Hippocampal formation (tissue), 2 donors: ENCODE measurements around the gene PRDM7.
"Not testable (repeated sequence)": the region's sequence is repeated elsewhere in the genome, so short reads cannot be mapped to it uniquely, and the experiment has no call there.

ENCODE experiments used
- DNase-seq, 2 donors: peaks; one replicate each; lab custom pipeline; 2025; lab: John Stamatoyannopoulos, UW

Gene PRDM7

GRCh38 chr16:90077240-90077756 lies at the start of gene PRDM7:
PRDM7 (minus strand) TSS chr16:90077331; CDS start chr16:90075910, 1,421 bp downstream.
- peak; percentile 91 to 93 for DNase-seq

DNA sequence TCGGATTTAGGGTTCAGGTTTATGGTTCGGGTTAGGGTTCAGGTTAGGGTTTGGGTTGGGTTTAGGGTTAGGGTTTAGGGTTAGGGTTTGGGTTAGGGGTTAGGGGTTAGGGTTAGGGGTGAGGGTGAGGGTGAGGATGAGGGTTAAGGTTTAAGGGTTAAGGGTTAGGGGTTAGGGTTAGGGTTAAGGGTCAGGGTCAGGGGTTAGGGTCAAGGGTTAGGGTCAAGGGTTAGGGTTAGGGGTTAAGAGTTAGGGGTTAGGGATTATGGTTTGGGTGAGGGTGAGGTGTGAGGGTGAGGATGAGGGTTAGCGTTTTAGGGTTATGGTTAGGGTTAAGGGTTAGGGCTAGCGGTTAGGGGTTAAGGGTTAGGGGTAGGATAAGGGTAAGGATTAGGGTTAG lies 44.7 kb upstream of the PRDM7 start:
- not testable (repeated sequence) for DNase-seq

GRCh38 chr16:90107617-90108016 lies 30.5 kb upstream of the PRDM7 start:
- not testable (repeated sequence) for DNase-seq

DNA sequence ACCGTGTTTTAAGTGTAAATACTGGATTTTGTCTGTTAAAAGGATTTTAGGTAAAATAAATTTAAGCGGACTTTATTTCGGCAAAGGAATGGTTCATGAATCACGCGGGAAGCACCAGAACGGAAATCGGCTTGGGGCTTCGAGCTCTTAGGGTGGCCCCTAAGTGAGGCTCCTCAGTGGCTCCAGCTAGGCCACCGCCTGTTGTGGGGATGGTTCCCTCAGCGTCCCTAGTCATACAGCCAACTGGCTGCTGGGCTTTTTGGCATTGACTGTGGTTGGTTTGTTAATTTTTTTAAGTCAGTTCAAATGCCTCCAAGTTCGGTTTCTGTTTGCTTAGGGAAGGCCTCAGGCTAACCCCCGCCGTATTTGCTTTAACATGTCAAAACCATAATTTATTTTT lies 29.9 kb upstream of the PRDM7 start:
- DNase-seq = not testable (repeated sequence)

GRCh38 chr16:90106271-90106670 lies 29.1 kb upstream of the PRDM7 start:
- not testable (repeated sequence) for DNase-seq

DNA sequence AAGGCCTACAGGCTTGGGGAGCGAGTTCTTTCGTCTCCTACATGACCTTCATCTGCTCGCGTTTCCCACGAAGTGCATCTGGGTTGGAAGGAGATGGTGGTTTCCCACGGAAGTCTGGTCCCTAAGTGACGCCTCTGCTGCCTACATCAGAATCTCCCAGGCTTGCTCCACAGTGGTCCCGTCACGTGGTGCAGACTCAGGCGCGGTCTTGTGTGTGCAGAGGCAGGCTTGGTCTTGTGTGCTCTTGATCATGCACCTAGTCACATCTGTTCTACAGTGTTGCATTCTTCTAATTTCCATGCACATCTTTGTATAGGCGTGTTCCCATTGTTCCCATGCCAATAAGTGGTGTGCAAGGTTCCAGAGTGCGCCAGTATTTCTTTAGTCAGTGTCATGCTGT lies 27.6 kb upstream of the PRDM7 start:
- not testable (repeated sequence) for DNase-seq

- not testable (repeated sequence) for DNase-seq
Observed at GRCh38 chr16:90102086-90102884, 25.2 kb upstream of the PRDM7 start.

- DNase-seq = not testable (repeated sequence)
Observed at GRCh38 chr16:90101332-90101731, 24.2 kb upstream of the PRDM7 start.

DNA sequence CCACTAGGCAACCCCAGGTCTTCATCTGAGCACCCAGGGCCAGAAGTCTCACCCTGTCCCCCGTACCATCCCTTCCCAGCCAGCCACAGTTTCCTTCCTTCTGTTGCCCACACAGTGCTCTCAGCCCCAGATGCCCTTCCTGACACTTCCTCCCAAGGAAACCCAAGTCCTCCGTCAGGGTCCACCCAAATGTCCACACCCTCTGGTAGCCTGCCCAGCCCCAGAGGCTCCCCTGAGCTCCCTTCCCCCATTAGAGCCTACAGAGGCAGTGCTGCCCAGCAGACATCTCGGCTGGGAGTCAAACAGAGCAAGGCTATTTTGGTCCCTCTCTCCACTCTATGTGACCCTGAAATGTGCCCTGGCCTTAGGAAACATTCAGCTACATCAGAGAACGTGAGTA lies 23.7 kb upstream of the PRDM7 start:
- DNase-seq = not testable (repeated sequence)

- not testable (repeated sequence) for DNase-seq
Observed at GRCh38 chr16:90100229-90100628, 23.1 kb upstream of the PRDM7 start.

DNA sequence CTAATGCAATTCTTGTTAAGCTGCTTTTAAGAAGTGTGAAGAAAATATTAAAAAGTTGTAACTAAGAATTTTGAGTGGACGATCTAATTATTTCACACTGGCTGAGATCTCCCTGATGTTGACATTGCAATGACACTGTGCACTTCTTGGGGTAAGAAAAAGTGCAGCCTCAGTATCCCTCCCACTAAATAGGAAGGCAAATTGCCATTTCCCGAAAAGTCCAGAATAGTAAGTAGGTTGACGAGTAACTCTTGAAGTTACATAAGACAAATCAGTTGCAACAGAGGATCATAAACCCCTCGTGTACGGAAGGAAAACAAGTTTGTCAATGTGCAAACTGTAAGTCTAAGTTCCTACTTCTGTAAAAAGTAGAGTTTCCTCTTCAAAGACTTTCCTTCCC lies 21.8 kb upstream of the PRDM7 start:
- not testable (repeated sequence) for DNase-seq

DNA sequence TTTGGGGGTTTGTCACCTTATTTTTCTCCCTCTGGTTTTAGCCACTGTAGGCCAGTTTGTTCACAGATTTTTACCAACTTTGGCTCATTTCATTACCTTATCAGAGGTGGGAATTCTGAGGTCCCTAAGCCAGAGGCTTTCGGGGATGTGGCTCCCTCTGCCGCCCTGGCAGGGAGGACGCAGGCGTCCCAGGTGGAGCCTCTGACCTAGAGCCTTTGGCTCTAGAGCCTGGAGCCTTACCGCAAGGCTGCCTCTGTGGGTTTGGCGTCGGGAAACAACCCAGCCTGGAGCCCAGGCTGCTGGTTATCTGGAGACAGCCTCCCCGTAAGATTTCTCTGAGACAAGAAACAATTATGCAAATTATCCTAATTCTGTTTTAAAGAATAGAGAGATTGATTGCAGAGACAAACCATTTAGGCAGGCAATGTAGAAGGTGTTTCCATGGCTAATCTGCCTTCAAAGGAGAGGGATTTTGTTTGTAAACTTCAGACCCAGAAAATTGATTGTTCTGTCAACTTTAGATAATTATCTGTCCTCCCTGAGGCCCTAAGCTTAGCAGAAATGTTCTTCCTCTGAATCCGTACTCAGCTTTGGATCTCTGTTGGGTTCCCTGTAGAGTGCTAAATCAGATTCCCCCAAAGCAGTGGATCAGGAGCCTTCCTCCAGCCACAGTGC lies 20.0 kb upstream of the PRDM7 start:
- DNase-seq = not testable (repeated sequence)

DNA sequence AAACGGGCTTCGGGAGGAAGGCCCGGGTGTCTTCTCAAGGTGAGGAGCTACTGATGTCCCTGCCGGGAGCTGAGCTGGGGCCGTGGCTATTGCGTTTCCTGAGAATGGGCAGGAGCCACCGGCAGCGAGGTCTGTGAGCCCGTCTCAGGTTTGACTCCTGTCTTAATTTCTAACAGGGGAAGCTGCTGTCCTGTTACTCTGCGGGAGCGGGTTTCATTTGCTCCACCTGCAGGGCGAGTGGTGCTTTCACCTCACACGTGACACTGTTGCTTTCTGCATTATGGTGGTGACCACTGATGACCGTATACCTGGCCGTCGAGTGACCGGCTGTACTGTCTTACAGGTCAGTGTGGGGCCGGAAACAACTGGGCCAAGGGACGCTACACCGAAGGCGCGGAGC lies 17.7 kb upstream of the PRDM7 start:
- not testable (repeated sequence) for DNase-seq

DNA sequence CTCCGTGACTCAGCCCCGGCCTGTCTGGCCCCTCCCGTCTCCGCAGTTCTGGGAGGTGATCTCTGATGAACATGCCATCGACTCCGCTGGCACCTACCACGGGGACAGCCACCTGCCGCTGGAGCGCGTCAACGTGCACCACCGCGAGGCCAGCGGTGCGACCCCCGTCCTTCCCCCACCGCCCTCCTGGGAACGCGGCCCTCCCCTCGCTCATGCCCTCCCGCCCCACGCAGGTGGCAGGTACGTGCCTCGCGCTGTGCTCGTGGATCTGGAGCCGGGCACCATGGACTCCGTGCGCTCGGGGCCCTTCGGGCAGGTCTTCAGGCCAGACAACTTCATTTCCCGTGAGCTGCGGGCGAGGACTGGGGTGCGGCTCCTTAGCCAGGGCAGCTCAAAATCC lies 17.2 kb upstream of the PRDM7 start:
- not testable (repeated sequence) for DNase-seq

DNA sequence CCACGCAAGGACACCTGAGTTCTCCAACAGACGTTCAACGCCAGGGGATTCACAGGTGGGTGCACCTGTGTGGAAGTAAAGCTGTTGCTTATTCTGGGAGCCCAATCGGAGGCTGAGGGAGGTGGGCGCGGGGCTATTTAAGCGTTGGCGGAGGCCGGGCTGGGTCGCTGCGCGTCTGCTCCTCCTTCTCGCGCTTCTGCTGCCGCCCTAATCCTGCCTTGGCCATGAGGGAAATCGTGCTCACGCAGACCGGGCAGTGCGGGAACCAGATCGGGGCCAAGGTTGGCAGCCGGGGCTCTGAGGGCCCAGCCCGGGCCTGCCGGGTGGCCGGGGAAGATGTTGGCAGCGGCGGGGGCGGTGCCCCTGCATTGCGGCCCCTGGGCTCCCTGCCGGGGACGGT lies 16.7 kb upstream of the PRDM7 start:
- not testable (repeated sequence) for DNase-seq

DNA sequence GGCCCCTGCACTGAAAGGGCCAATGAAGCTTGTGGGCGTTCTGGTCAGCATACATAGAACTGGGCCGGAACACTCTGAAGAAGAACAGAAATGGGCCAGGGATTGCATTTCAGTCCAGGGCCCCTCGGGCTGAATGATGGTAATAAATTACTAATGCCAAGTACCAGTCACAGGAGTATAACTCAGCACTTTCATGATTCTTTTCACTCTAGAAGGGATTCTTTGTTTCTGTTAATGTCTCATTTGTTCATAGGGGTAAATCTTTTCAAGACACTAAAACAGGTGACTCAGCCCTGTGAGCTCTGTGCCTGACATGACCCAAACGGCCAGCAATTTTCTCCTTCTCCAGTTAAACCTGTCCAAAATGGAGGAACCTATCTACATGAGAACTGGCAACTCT lies 15.7 kb upstream of the PRDM7 start:
- not testable (repeated sequence) for DNase-seq

DNA sequence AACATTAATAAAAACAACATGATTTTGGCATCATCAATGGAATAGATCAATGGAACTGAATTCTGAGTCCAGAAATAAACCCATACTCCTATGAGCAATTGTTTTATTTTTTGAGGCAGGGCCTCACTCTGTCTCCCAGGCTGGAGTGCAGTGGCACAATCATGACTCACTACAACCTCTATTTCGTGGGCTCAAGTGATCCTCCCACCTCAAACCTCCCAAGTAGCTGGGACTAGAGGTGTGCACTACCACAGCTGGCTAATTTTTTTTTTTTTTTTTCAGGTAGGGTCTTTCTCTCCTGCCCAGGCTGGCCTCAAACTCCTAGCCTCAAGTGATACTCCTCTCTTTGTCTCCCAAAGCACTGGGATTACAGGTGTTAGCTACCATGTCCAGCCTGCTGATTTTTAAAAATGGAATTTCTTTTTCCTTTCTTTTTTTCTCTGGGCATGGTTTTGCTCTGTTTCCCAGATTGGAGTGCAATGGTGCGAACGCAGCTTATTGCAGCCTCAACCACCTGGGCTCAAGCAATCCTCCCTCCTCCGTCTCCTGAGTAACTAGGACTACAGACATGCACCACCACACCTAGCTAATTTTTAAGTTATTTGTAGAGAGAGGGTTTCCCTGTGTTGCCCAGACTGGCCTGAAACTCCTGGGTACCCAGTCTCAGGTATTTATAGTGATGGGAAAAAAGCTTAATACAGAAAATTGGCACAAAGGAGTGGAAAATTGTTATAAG lies 7.3 kb upstream of the PRDM7 start:
- no peak for DNase-seq

DNA sequence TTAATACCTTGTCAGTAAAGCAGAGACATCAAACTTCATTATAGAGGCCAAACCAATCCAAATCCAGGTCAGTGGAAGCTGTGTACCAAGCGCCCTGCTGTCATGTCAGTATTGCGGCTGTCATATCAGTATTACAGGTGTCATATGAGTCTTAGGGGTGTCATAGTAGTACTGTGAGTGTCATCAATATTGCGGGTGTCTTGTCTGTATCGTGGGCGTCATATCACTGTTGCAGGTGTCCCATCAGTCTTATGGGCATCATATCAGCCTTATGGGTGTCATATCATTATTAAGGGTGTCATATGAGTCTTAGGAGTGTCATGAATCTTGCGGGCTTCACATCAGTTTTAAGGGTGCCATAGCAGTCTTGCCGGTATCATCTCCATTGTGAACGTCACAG lies 6.0 kb upstream of the PRDM7 start:
- DNase-seq = no peak

- DNase-seq = no peak
Observed at GRCh38 chr16:90081606-90081970, 4.5 kb upstream of the PRDM7 start.

- DNase-seq = no peak
Observed at GRCh38 chr16:90078579-90078895, 1.4 kb upstream of the PRDM7 start.

DNA sequence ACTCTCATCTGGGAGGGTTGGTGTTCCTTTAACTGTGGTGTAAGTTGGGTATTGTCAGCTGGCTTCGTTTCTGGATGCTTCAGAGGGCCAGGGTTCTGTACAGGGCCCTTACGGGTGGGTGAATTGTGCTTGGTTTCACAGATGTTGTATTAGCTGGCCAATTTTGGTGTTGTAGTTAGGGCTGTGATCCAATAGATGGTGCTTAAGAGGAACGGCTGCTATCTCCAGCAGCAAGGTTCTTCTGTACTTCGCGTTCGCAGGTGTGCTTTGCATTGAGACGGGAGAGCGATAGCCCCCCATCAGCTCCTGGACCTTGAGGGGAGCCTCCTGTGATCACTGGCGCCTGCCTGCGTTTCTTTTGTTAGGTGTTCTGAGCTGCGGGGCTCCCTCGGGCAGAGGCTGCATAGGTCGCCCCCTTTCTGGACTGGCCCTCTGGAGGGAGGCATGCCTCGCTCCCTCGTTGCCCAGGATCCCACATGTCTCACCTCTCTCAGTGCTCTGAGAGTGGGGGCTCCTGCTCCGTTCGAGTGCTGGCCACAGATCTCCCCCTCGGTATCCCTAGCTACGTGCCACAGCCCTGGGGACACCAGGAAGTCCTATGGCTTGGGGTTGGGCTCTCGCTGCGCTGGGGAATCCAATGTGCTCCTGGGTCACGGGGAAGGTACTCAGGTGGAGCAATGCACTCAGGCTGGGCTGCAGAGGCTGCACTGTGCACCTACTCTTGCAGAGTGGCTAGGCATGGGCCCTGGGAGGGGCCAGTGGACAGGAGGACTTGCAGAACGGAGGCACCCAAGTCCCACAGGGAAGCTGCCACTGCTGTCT lies 837 bp upstream of the PRDM7 start:
- DNase-seq = peak in 1 of 2 donors; percentile 4
